ENCODE data around the gene ATP10A.

DNA sequence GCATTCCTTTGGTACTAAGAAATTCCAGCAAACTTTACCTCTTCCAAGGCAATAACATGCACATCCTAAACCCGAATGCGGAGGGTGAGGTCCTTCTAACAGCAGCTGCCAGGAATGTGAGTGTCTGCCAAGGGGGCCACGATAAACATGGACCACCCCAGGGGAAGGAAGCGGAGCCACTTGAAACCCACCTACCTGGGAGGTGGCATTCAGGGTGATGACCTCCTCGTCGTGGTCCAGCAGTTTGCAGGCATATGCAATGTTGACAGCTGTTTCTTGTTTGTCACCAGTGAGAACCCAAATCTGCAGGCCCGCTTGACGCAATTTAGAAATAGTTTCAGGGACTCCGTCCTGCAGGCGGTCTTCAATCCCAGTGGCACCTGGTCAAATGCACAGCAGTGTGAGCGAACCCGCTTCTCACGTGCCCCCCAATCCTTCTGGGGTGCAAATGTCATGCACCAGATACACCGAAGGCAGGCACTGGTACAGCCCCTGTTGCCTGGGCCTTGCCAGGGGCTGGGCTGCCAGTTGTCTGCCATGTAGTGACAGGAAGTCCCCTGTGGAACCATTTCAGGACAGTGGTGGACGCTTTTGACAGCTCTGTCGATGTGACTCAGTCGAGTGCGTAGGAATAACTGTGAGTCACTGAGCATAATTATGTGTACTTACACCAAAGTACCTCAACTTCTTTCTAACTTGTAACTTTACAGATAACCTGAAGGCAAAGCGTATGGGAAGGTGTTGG lies 161.2 kb downstream of the ATP10A start:
- TF ChIP-seq POLR2AphosphoS5 (IDR thresholded peaks at IDR 0.05; ENCODE audit: borderline replicate concordance, low read depth, low read length) (no peak), EZH2 (IDR thresholded peaks at IDR 0.05) (no peak)
